Activated naive CD4-positive, alpha-beta T cell treated with anti-CD3 and anti-CD28 coated beads, Interleukin-2, amount 10 ng/mL, durations not matched to agents 7 days and 5 days (primary cell): ENCODE measurements around the gene SAXO1.
"Not testable (repeated sequence)": the region's sequence is repeated elsewhere in the genome, so short reads cannot be mapped to it uniquely, and the experiment has no call there.

Experiments used
- CTCF ChIA-PET: fragments of 350-600 bp; sonication (Branson Sonifier 250); formaldehyde crosslinking; loops from one replicate; lab custom pipeline; 2021; ENCODE audit warnings: antibody characterized with exemption; lab: Charles Lee
- DNase-seq: peaks from one replicate; pipeline ENCODE4 v3.0.0-alpha.2; 2020
- H3K27ac Mint-ChIP-seq: one replicate; pipeline ENCODE4 v1.8.0; 2021; ENCODE audit warnings: mild to moderate bottlenecking, moderate library complexity, mixed read lengths
- H3K27me3 Mint-ChIP-seq: one replicate; pipeline ENCODE4 v1.8.0; 2021; ENCODE audit warnings: mild to moderate bottlenecking, mixed read lengths
- H3K36me3 Mint-ChIP-seq: one replicate; pipeline ENCODE4 v1.8.0; 2021; ENCODE audit warnings: mixed read lengths
- H3K4me1 Mint-ChIP-seq: one replicate; pipeline ENCODE4 v1.8.0; 2021; ENCODE audit warnings: mixed read lengths
- H3K4me3 Mint-ChIP-seq: one replicate; pipeline ENCODE4 v1.8.0; 2021; ENCODE audit warnings: mild to moderate bottlenecking, moderate library complexity, mixed read lengths
- H3K9me3 Mint-ChIP-seq: one replicate; pipeline ENCODE4 v1.8.0; 2021; ENCODE audit warnings: mixed read lengths

Gene SAXO1

GRCh38 chr9:19026375-19026774, 6.6 kb downstream of the SAXO1 start:
- H3K4me1 Mint-ChIP-seq: peaks cover 2% of the 10 kb centered on the region
- no peaks in the 10 kb centered on the region for H3K36me3 Mint-ChIP-seq
- no peak for DNase-seq
- peaks cover 17% of the 10 kb centered on the region for H3K27me3 Mint-ChIP-seq
- H3K9me3 Mint-ChIP-seq: no peaks in the 10 kb centered on the region
- H3K4me3 Mint-ChIP-seq: no peak overlapping the region
- CTCF ChIA-PET: interaction anchor here (0.6 to 6.5 kb wide), 5 partner anchors 30 to 771 kb away, joined by 3 to 32 read pairs (median 3); no protein-coding TSS in a partner anchor
- no peak overlapping the region for H3K27ac Mint-ChIP-seq

- H3K27ac Mint-ChIP-seq: no peak overlapping the region
- no peaks in the 10 kb centered on the region for H3K9me3 Mint-ChIP-seq
- no peak overlapping the region for H3K4me3 Mint-ChIP-seq
- peaks cover 22% of the 10 kb centered on the region for H3K27me3 Mint-ChIP-seq
- peaks cover 2% of the 10 kb centered on the region for H3K4me1 Mint-ChIP-seq
- no peak for DNase-seq
- H3K36me3 Mint-ChIP-seq: no peaks in the 10 kb centered on the region
- CTCF ChIA-PET: no interaction called here
Measured at GRCh38 chr9:19023078-19023477, 9.9 kb downstream of the SAXO1 start.

- no peaks in the 10 kb centered on the region for H3K36me3 Mint-ChIP-seq
- no peak for DNase-seq
- H3K27me3 Mint-ChIP-seq: peaks cover 17% of the 10 kb centered on the region
- H3K4me1 Mint-ChIP-seq: peaks cover 2% of the 10 kb centered on the region
- H3K27ac Mint-ChIP-seq: no peak overlapping the region
- CTCF ChIA-PET: no interaction called here
- no peaks in the 10 kb centered on the region for H3K9me3 Mint-ChIP-seq
- no peak overlapping the region for H3K4me3 Mint-ChIP-seq
Measured at GRCh38 chr9:19022206-19022605, 10.8 kb downstream of the SAXO1 start.

GRCh38 chr9:19021649-19022048, 11.4 kb downstream of the SAXO1 start:
- H3K36me3 Mint-ChIP-seq, H3K9me3 Mint-ChIP-seq, H3K27ac Mint-ChIP-seq, H3K4me3 Mint-ChIP-seq, CTCF ChIA-PET, DNase-seq, H3K4me1 Mint-ChIP-seq: not testable (repeated sequence)
- H3K27me3 Mint-ChIP-seq: peaks cover 14% of the 10 kb centered on the region

GRCh38 chr9:19020886-19021455, 12.0 kb downstream of the SAXO1 start:
- CTCF ChIA-PET: no interaction called here
- no peak for DNase-seq
- H3K36me3 Mint-ChIP-seq: no peaks in the 10 kb centered on the region
- no peaks in the 10 kb centered on the region for H3K9me3 Mint-ChIP-seq
- H3K4me3 Mint-ChIP-seq: no peak overlapping the region
- H3K27me3 Mint-ChIP-seq: peaks cover 11% of the 10 kb centered on the region
- no peaks in the 10 kb centered on the region for H3K4me1 Mint-ChIP-seq
- H3K27ac Mint-ChIP-seq: no peak overlapping the region

- CTCF ChIA-PET: interaction anchor here (1.1 kb wide), 1 partner anchor 11 kb away, joined by 3 read pairs; no protein-coding TSS in a partner anchor
- H3K4me1 Mint-ChIP-seq: no peaks in the 10 kb centered on the region
- H3K36me3 Mint-ChIP-seq: no peaks in the 10 kb centered on the region
- no peak overlapping the region for H3K27ac Mint-ChIP-seq
- peaks cover 11% of the 10 kb centered on the region for H3K27me3 Mint-ChIP-seq
- H3K4me3 Mint-ChIP-seq: no peak overlapping the region
- H3K9me3 Mint-ChIP-seq: no peaks in the 10 kb centered on the region
- no peak for DNase-seq
Measured at GRCh38 chr9:19018201-19018600, 14.8 kb downstream of the SAXO1 start.

GRCh38 chr9:19009391-19009965, 23.5 kb downstream of the SAXO1 start:
- DNase-seq: no peak
- Mint-ChIP-seq H3K9me3 (no peaks in the 10 kb centered on the region), H3K4me1 (no peaks in the 10 kb centered on the region), H3K27ac (no peak overlapping the region), H3K36me3 (no peaks in the 10 kb centered on the region), H3K27me3 (peaks cover 8% of the 10 kb centered on the region), H3K4me3 (no peak overlapping the region)
- CTCF ChIA-PET: no interaction called here

GRCh38 chr9:19000133-19000532, 32.9 kb downstream of the SAXO1 start:
- CTCF ChIA-PET: no interaction called here
- no peaks in the 10 kb centered on the region for H3K9me3 Mint-ChIP-seq
- no peak for DNase-seq
- no peak overlapping the region for H3K27ac Mint-ChIP-seq
- H3K4me3 Mint-ChIP-seq: no peak overlapping the region
- no peaks in the 10 kb centered on the region for H3K36me3 Mint-ChIP-seq
- H3K27me3 Mint-ChIP-seq: peaks cover 3% of the 10 kb centered on the region
- no peaks in the 10 kb centered on the region for H3K4me1 Mint-ChIP-seq

GRCh38 chr9:18999173-18999785, 33.7 kb downstream of the SAXO1 start:
- no peaks in the 10 kb centered on the region for H3K4me1 Mint-ChIP-seq
- no peaks in the 10 kb centered on the region for H3K9me3 Mint-ChIP-seq
- peaks cover 3% of the 10 kb centered on the region for H3K27me3 Mint-ChIP-seq
- no peaks in the 10 kb centered on the region for H3K36me3 Mint-ChIP-seq
- no peak for DNase-seq
- no peak overlapping the region for H3K27ac Mint-ChIP-seq
- no peak overlapping the region for H3K4me3 Mint-ChIP-seq
- CTCF ChIA-PET: no interaction called here

GRCh38 chr9:18997151-18997550, 35.9 kb downstream of the SAXO1 start:
- no peak overlapping the region for H3K4me3 Mint-ChIP-seq
- peaks cover 3% of the 10 kb centered on the region for H3K27me3 Mint-ChIP-seq
- H3K4me1 Mint-ChIP-seq: no peaks in the 10 kb centered on the region
- H3K36me3 Mint-ChIP-seq: no peaks in the 10 kb centered on the region
- CTCF ChIA-PET: no interaction called here
- H3K27ac Mint-ChIP-seq: no peak overlapping the region
- H3K9me3 Mint-ChIP-seq: no peaks in the 10 kb centered on the region
- DNase-seq: no peak

- Mint-ChIP-seq H3K9me3 (no peaks in the 10 kb centered on the region), H3K4me1 (no peaks in the 10 kb centered on the region), H3K27ac (no peak overlapping the region), H3K27me3 (peaks cover 3% of the 10 kb centered on the region), H3K36me3 (no peaks in the 10 kb centered on the region), H3K4me3 (no peak overlapping the region)
- CTCF ChIA-PET: interaction anchor here (0.6 kb wide), 1 partner anchor 30 kb away, joined by 3 read pairs; no protein-coding TSS in a partner anchor
- DNase-seq: no peak
Measured at GRCh38 chr9:18996211-18996610, 36.8 kb downstream of the SAXO1 start.

GRCh38 chr9:18994263-18994916, 38.6 kb downstream of the SAXO1 start:
- Mint-ChIP-seq H3K27me3 (peaks cover 3% of the 10 kb centered on the region), H3K36me3 (no peaks in the 10 kb centered on the region), H3K4me3 (no peak overlapping the region), H3K4me1 (no peaks in the 10 kb centered on the region), H3K27ac (no peak overlapping the region), H3K9me3 (no peaks in the 10 kb centered on the region)
- no peak for DNase-seq
- CTCF ChIA-PET: no interaction called here

- H3K27ac Mint-ChIP-seq, H3K4me1 Mint-ChIP-seq, H3K4me3 Mint-ChIP-seq, H3K27me3 Mint-ChIP-seq, CTCF ChIA-PET, H3K9me3 Mint-ChIP-seq, H3K36me3 Mint-ChIP-seq, DNase-seq: not testable (repeated sequence)
Measured at GRCh38 chr9:18991197-18991596, 41.8 kb downstream of the SAXO1 start.

- CTCF ChIA-PET: no interaction called here
- no peak for DNase-seq
- H3K36me3 Mint-ChIP-seq: no peaks in the 10 kb centered on the region
- H3K4me3 Mint-ChIP-seq: no peak overlapping the region
- no peak overlapping the region for H3K27ac Mint-ChIP-seq
- no peaks in the 10 kb centered on the region for H3K27me3 Mint-ChIP-seq
- no peaks in the 10 kb centered on the region for H3K9me3 Mint-ChIP-seq
- H3K4me1 Mint-ChIP-seq: no peaks in the 10 kb centered on the region
Measured at GRCh38 chr9:18990494-18990893, 42.5 kb downstream of the SAXO1 start.

GRCh38 chr9:18989865-18990264, 43.1 kb downstream of the SAXO1 start:
- H3K9me3 Mint-ChIP-seq: no peaks in the 10 kb centered on the region
- no peak overlapping the region for H3K4me3 Mint-ChIP-seq
- CTCF ChIA-PET: no interaction called here

More at GRCh38 chr9:18989865-18990264, 43.1 kb downstream of the SAXO1 start:
- Mint-ChIP-seq H3K27ac (no peak overlapping the region), H3K4me1 (no peaks in the 10 kb centered on the region), H3K27me3 (no peaks in the 10 kb centered on the region), H3K36me3 (no peaks in the 10 kb centered on the region)
- DNase-seq: no peak
